Activated T-helper 9 cell treated with anti-CD3 and anti-CD28 coated beads, Interleukin-2, amount 50 U/mL, for 16 hours (primary cell): Measurements from ENCODE around the gene RAB32.

Experiments used
- DNase-seq: peaks from one replicate; pipeline ENCODE4 v3.0.0-alpha.2; 2020; ENCODE audit warnings: low read depth

Gene RAB32

DNA sequence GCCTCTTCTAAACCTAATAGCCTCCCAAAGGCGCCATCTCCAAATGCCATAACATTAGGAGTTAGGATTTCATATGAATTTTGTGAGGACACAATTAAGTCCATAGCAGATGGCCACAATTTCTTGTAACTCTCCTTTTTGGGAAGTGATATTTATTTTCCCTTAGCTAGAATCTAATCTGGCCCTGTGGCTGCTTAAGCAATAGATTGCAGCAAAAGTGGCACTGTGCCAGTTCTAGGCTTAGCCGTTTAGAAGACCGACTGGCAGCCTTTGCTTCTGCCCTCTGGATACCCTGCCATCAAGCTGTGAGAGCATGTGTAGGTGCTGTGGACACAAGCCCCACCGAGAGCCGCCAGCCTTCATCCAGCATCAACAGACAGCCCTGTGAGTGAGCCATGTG is 39.2 kb downstream of the RAB32 start:
- DNase-seq: no peak

DNA sequence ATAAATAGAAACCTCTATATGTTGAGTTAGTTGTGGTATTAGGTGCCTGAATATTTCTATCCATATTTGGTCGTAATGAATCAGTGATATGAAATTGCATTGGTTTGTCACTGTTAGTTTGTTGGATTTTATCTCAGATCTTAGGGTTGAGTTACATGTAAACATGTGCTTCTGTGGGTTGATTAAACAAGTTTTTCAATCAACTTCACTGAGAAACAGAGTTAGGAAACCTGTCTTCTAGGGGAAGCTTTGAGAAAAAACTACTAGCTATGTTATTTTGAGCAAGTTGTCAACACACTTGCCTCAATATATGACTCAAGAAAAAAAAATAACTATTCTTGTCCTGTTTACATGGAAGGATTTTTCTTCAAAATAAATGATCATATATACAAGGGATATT is 40.3 kb downstream of the RAB32 start:
- DNase-seq: no peak

DNA sequence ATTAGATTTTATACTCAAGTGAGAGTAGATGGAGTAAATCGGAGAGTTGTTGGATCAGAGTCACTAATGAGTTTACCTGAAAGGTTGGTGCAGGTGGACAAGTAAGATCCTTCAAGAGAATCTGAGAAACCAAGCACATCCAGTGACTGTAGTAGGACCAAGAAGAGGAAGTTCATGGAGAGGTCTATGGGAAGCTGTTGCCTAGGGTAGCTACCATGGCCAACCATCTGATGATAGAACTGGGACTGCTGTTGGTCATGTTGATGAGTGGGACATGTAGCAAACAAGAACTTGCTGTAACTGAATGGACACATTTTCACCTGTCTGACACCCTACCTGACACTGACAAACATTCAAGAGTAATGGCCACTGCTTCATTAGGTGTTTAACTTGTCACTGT is 43.8 kb downstream of the RAB32 start:
- DNase-seq: no peak

DNA sequence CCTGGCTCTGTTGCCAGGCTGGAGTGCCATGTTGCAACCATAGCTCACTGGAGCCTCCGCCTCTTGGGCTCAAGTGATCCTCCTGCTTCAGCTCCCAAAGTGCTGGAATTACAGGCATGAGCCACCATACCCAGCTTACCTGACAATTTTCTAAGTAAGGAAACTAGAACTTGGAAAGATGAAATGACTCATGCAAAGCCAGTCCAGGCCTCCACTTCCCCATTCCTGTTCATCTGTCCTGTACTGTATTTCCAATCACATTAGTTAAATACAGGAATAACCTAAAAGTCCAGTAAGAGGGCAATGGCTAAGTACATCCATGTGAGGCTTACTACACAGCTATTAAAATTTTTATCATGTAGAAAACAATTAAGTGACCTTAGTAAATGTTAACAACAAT is 46.9 kb downstream of the RAB32 start:
- no peak for DNase-seq

DNA sequence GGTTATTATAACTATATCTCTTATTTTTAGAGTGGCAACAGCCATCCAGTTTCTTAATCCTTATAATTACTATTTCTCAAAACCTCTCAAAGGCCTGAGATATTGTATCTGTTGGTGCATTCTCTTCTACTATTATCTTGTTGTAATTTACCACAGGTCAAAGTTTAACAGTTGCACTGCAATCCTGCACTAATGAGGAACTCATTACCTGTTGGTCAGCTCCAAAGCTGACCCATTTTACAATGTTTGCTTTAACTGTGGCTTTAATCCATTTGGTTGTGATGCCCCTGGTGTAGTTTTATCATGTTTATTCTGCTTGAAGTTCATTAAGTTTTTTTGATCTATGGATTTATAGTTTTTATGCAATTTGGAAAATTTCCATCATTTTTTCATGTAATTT is 48.8 kb downstream of the RAB32 start:
- no peak for DNase-seq

DNA sequence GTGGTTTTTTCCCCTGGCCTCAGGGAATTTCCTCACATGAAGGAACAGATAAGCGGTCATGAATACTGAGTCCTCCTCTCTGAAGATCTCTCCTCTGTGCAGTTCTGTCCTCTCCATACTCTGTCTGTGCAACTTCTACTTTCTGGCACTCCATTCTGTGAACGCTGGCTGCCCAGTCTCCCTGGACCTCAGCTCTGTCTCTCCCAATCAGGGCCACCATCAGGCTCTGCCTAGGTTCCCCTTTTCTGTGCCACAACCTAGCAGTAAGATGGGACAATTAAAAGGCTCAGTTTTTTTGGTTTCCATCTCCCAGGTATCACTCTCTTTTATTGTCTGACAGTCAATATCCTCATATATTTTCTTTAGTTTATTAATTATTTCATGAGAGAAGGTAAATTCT is 50.4 kb downstream of the RAB32 start:
- DNase-seq: no peak

DNA sequence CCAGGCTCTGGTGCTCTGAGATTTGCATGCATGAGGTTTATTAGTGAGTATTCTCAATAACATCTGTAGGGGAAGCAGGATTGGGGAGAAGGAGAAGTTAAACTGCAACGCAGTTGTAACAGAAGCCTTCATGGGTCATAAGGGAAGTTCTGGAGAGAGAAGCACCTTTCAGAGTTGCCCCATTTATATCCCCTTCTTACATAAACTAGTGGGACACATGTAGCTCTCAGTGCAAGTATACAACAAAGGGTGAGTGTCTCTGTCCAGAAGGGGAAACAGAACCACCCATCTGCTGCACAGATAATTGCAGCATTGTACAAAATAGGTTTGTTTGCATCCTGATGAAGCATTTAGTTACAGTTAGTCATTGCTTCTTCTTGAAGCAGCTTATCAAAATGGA is 50.9 kb downstream of the RAB32 start:
- no peak for DNase-seq

DNA sequence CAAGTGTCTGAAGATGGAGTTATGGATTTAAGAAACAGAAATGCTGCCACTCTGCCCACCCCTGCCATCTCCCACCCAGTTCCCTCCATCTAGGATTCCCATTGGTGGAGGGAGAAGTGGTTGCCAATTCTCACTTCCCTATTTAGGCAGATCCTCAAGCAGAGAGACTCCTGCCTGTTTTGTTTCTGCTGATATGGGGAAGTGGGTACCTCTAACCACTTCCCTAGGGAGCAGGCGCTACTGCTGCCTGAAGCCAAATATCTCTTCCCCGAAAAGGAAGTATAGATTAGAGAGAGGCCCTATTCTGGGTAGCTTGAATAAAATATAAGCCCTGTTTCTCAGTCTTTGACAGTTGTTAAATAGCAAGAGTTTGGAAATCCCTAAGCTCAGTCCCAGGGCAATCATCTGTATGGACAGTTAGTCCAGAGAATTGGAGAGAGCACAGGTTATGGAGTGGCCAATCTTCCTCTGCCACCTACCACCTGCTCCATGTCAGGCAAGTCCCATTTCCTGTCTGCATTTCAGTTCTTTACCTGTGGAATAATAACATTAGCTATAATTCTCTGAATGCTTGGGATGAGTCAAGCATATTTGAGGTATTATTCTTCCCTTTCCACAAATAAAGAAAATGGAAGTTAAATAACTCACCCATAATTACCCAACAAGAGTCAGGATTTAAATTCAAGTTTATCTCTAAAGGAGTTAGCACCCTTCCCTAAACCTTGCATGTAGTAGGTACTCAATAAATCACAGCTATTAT is 52.5 kb downstream of the RAB32 start:
- no peak for DNase-seq

DNA sequence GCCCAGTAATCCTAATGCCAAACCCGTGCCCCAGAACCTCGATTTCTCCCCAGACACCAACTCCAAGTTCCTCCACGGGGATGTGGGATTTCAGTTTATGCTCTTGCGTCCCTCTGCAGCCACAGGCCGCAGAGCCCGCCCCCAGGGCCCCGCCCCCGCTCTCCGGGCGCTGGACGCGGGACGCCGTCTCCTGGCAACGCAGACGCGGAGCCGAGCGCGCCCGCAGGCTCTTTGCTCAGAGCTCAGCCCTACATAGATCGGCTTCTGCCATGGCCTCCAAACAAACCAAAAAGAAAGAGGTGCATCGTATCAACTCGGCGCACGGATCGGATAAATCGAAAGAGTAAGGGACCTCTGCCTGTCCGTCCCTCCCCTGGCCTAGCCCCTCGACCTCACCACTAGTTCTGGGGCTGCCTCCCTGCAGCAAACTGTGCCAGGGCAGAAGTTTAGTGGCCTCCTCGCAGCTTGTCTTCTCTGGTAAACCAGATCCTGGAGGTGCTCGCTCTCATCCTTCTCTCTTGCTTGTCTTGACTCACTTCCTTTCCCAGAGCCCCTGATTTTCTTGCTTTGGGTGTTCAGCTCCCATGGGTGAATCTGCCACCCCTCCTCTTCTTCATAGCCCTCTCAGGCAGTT is 55.3 kb downstream of the RAB32 start, which contains the start of gene ADGB:
ADGB (plus strand) TSS at position 201 of the 634 bp plus-strand sequence; CDS start at position 270, 69 bp downstream.
- DNase-seq: no peak

DNA sequence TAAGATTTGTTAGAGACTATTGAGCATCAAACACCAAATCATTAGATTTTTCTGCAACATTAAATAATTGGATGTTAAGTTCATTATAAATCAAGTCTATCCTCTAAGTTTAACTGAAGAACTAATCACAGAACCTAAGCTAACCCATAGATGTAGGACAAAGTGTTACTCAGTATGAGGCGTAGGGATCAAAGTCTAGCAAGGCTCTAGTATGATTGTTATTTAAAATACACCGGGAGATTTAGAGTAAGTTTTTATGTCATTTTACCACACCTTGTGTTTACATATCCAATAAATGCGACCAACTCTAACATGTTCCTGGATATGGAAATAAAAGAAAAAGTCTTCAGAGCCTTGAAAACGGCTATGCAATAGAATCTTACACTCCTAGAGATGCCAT is 57.7 kb downstream of the RAB32 start:
- DNase-seq: no peak

DNA sequence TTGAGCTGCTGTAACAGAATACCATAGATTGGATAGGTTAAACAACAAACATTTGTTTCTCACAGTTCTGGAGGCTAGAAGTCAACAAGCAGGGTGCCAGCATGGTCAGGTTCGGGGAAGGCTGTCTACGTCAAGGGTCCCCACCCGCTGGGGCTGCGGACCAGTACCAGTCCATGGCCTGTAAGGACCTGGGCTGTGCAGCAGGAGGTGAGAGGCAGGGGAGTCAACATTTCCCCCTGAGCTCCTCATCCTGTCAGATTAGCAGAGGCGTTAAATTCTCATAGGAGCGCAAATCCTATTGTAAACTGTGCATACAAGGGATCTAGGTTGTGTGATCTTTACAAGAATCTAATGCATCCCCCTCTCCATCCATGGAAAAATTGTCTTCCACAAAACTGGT is 58.9 kb downstream of the RAB32 start:
- no peak for DNase-seq
